A673 (cell line): ENCODE measurements around the gene ANKRD10. TPM values are rescaled to one million over a fixed set of nuclear protein-coding genes. Genes with fewer than 3 reads are reported as not detected.

Experiments
- BruUV-seq: library from RNA; stranded (reverse); fragments of 400-500 nt; replicated peaks from 2 replicates; lab custom pipeline; 2021; lab: Mats Ljungman, UMichigan
- CTCF ChIA-PET: fragments of 300-600 bp; sonication (Branson Sonifier 250); formaldehyde crosslinking; loops from one replicate; lab custom pipeline; 2022; ENCODE audit warnings: antibody characterized with exemption; lab: Charles Lee
- POLR2A ChIA-PET: fragments of 300-600 bp; sonication (Branson Sonifier 250); formaldehyde crosslinking; loops from one replicate; lab custom pipeline; 2022; ENCODE audit warnings: antibody characterized with exemption; ENCODE audit not compliant: low non-redundant PET; lab: Charles Lee
- DNase-seq: peaks from one replicate; pipeline ENCODE4 v3.0.0-alpha.2; 2015; ENCODE audit warnings: low spot score
- H3K27ac ChIP-seq: fragments of 200-600 bp; sonication (generic); 2 replicates; pipeline ENCODE4 v1.5.1; 2016; ENCODE audit warnings: mixed run types, low read depth, mild to moderate bottlenecking, mixed read lengths, antibody characterized with exemption, low read length; ENCODE audit not compliant: poor library complexity, severe bottlenecking
- H3K27me3 ChIP-seq: fragments of 200-600 bp; sonication (generic); replicated peaks from 2 replicates; pipeline ENCODE4 v1.6.1; 2017; ENCODE audit warnings: mixed run types, low read depth, mild to moderate bottlenecking, mixed read lengths, antibody characterized with exemption, low read length; ENCODE audit not compliant: insufficient read depth, poor library complexity
- H3K36me3 ChIP-seq: fragments of 200-600 bp; sonication (generic); 2 replicates; pipeline ENCODE4 v1.6.1; 2016; ENCODE audit warnings: mixed run types, mild to moderate bottlenecking, mixed read lengths, antibody characterized with exemption, low read length; ENCODE audit not compliant: insufficient read depth, poor library complexity, severe bottlenecking
- H3K4me1 ChIP-seq: fragments of 200-600 bp; sonication (generic); 2 replicates; pipeline ENCODE4 v1.6.1; 2017; ENCODE audit warnings: mixed run types, mild to moderate bottlenecking, mixed read lengths, antibody characterized with exemption, low read length; ENCODE audit not compliant: insufficient read depth, poor library complexity, severe bottlenecking
- H3K4me3 ChIP-seq: fragments of 200-600 bp; sonication (generic); 2 replicates; pipeline ENCODE4 v1.5.1; 2016; ENCODE audit warnings: low read depth, mixed run types, mild to moderate bottlenecking, mixed read lengths, low read length; ENCODE audit not compliant: poor library complexity, severe bottlenecking
- H3K9me3 ChIP-seq: fragments of 200-600 bp; sonication (generic); 2 replicates; pipeline ENCODE4 v1.6.1; 2016; ENCODE audit warnings: mixed run types, low read depth, mild to moderate bottlenecking, mixed read lengths, antibody characterized with exemption, low read length; ENCODE audit not compliant: poor library complexity, severe bottlenecking
- CTCF ChIP-seq: fragments of 300-800, 200-600 bp; sonication (generic); conservative IDR thresholded peaks from 2 replicates; pipeline ENCODE4 v1.5.1; 2017; ENCODE audit warnings: low read depth, mild to moderate bottlenecking, antibody characterized with exemption, low read length, moderate library complexity, mixed read lengths
- EZH2 ChIP-seq: fragments of 200-600 bp; sonication (generic); IDR thresholded peaks from 2 replicates; pipeline ENCODE4 v1.6.1; 2017; ENCODE audit warnings: borderline replicate concordance, low read depth, mild to moderate bottlenecking, mixed read lengths, antibody characterized with exemption, low read length; ENCODE audit not compliant: poor library complexity, severe bottlenecking
- intact Hi-C: fragments of 100-400 bp; cut with micrococcal nuclease; formaldehyde crosslinking; loops from one replicate; pipeline ENCODE4 v1.10.0; 2022; ENCODE audit not compliant: unreplicated experiment
- total RNA-seq: library from RNA; stranded (reverse); gene quantifications from 2 replicates; pipeline ENCODE4 v1.2.3, GENCODE V29; 2021

The ANKRD10 gene
- total RNA-seq, 1 experiment from 2014 or later, result 96.2 TPM

- Histone ChIP-seq H3K4me1 (no peaks in the 10 kb centered on the region), H3K27me3 (peaks cover 12% of the 10 kb centered on the region), H3K9me3 (no peaks in the 10 kb centered on the region), H3K36me3 (no peaks in the 10 kb centered on the region), H3K27ac (no peak overlapping the region), H3K4me3 (no peak overlapping the region)
- no peak for DNase-seq
- TF ChIP-seq CTCF (no peak), EZH2 (no peak)
- ChIA-PET POLR2A (no interaction called here), CTCF (interaction anchor here (0.6 to 1.1 kb wide), 2 partner anchors 244 to 331 kb away, joined by 3 to 4 read pairs; no protein-coding TSS in a partner anchor)
- no TSS peak for BruUV-seq
- intact Hi-C loops, result no loop called here
Measured at GRCh38 chr13:110924639-110924934, 9.7 kb upstream of the ANKRD10 start.

GRCh38 chr13:110923777-110924638 lies 9.1 kb upstream of the ANKRD10 start:
- H3K9me3 ChIP-seq, result no peaks in the 10 kb centered on the region
- intact Hi-C loops, result no loop called here
- H3K27ac ChIP-seq, result no peak overlapping the region
- peaks cover 10% of the 10 kb centered on the region for H3K27me3 ChIP-seq
- no peaks in the 10 kb centered on the region for H3K36me3 ChIP-seq
- no peak overlapping the region for H3K4me3 ChIP-seq
- BruUV-seq, result no TSS peak
- POLR2A ChIA-PET, result no interaction called here
- H3K4me1 ChIP-seq, result no peaks in the 10 kb centered on the region
- DNase-seq, result no peak
- TF ChIP-seq CTCF (no peak), EZH2 (no peak)
- CTCF ChIA-PET, result interaction anchor here (1.1 kb wide), 1 partner anchor 243 kb away, joined by 4 read pairs; no protein-coding TSS in a partner anchor

- intact Hi-C loops, result no loop called here
- H3K9me3 ChIP-seq, result no peaks in the 10 kb centered on the region
- no peak overlapping the region for H3K27ac ChIP-seq
- TF ChIP-seq EZH2 (no peak), CTCF (no peak)
- ChIA-PET CTCF (no interaction called here), POLR2A (no interaction called here)
- H3K27me3 ChIP-seq, result peaks cover under 1% of the 10 kb centered on the region
- H3K4me3 ChIP-seq, result no peak overlapping the region
- H3K4me1 ChIP-seq, result no peaks in the 10 kb centered on the region
- H3K36me3 ChIP-seq, result no peaks in the 10 kb centered on the region
- DNase-seq, result no peak
- BruUV-seq, result no TSS peak
Measured at GRCh38 chr13:110923086-110923485, 8.2 kb upstream of the ANKRD10 start.
